ENCODE measurements around the gene NT5C1B. TPM values are rescaled to one million over a fixed set of nuclear protein-coding genes. Genes with fewer than 3 reads are reported as not detected.

Gene NT5C1B
- total and polyA plus RNA-seq, 2 donors from 2014 or later: not detected

DNA sequence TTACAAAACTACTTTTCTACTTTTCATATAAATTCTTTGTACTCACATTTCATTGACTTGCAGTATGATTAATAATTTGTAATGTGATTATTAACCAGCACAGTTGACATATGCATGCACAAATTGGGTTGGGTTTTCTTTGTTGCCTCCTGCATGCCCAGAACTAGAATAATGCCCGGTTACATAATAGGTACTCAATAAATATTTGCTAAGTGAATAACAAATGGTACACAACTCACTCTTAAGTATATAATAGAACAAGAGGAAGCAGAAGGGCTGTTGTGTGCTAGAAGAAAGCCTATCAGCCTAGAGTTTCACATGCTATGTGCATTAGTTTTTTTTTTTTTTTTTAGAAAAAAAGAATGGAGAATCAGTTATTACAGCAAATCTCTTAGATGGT is 38.2 kb downstream of the NT5C1B start:
- intact Hi-C loops (cut with DNase I): no loop called here

DNA sequence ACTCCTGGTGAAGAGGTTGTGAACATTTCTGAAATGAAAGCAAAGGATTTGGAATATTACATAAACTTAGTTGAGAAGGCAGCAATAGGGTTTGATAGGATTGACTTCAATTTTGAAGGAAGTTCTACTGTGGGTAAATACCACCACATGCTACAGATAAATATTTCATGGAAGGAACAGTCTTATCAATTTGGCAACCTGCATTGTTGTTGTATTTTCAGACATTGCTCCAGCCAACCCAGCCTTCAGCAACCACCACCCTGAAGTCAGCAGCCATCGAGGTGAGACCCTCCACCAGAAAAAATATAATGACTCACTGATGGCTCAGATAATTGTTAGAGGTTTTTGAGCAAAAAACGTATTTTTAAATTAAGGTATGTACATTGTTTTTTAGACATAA is 38.9 kb downstream of the NT5C1B start:
- intact Hi-C loops (cut with DNase I): no loop called here
- Histone ChIP-seq H3K36me3 (ENCODE audit: control insufficient read depth in 2 of 3, insufficient read depth in 3 of 3, low read length in 3 of 3) (peaks cover 0 to 4% (median 0%) of the 10 kb centered on the region in 3 donors), H3K9ac (ENCODE audit: low read length in 3 of 3) (no peak overlapping the region), H3K27me3 (ENCODE audit: control insufficient read depth, insufficient read depth, low read length) (no peaks in the 10 kb centered on the region), H3K4me3 (ENCODE audit: low read length in 3 of 3) (no peak overlapping the region), H3K9me3 (ENCODE audit: control insufficient read depth in 2 of 3, insufficient read depth in 1 of 3, low read length in 3 of 3) (no peaks in the 10 kb centered on the region), H3K27ac (ENCODE audit: low read depth in 2 of 2, low read length in 2 of 2) (no peak overlapping the region), H3K4me1 (ENCODE audit: control insufficient read depth in 2 of 3, insufficient read depth in 2 of 3, low read depth in 1 of 3, low read length in 3 of 3) (no peaks in the 10 kb centered on the region)
- DNase-seq (no peak), FAIRE-seq (no peak)
- TF ChIP-seq CTCF (IDR thresholded peaks at IDR 0.05; ENCODE audit: borderline replicate concordance, extremely low read depth, insufficient read depth): no peak

More for the DNA sequence above, 38.2 kb downstream of the NT5C1B start:
- Histone ChIP-seq H3K27me3 (ENCODE audit: control insufficient read depth, insufficient read depth, low read length) (no peaks in the 10 kb centered on the region), H3K9me3 (ENCODE audit: control insufficient read depth in 2 of 3, insufficient read depth in 1 of 3, low read length in 3 of 3) (no peaks in the 10 kb centered on the region), H3K4me3 (ENCODE audit: low read length in 3 of 3) (no peak overlapping the region), H3K4me1 (ENCODE audit: control insufficient read depth in 2 of 3, insufficient read depth in 2 of 3, low read depth in 1 of 3, low read length in 3 of 3) (no peaks in the 10 kb centered on the region), H3K36me3 (ENCODE audit: control insufficient read depth in 2 of 3, insufficient read depth in 3 of 3, low read length in 3 of 3) (peaks cover 0 to 7% (median 0%) of the 10 kb centered on the region in 3 donors), H3K27ac (ENCODE audit: low read depth in 2 of 2, low read length in 2 of 2) (no peak overlapping the region), H3K9ac (ENCODE audit: low read length in 3 of 3) (no peak overlapping the region)
- no peak for TF ChIP-seq CTCF (IDR thresholded peaks at IDR 0.05; ENCODE audit: borderline replicate concordance, extremely low read depth, insufficient read depth)
- DNase-seq (no peak), FAIRE-seq (no peak)

GRCh38 chr2:18549083-18549482 is 40.3 kb downstream of the NT5C1B start:
- H3K36me3 ChIP-seq (ENCODE audit: control insufficient read depth in 2 of 3, insufficient read depth in 3 of 3, low read length in 3 of 3): no peaks in the 10 kb centered on the region
- H3K4me3 ChIP-seq (ENCODE audit: low read length in 3 of 3): no peak overlapping the region
- no peak overlapping the region for H3K9ac ChIP-seq (ENCODE audit: low read length in 3 of 3)
- no peak overlapping the region for H3K27ac ChIP-seq (ENCODE audit: low read depth in 2 of 2, low read length in 2 of 2)
- intact Hi-C loops (cut with DNase I): no loop called here
- H3K27me3 ChIP-seq (ENCODE audit: control insufficient read depth, insufficient read depth, low read length): no peaks in the 10 kb centered on the region
- H3K9me3 ChIP-seq (ENCODE audit: control insufficient read depth in 2 of 3, insufficient read depth in 1 of 3, low read length in 3 of 3): no peaks in the 10 kb centered on the region
- TF ChIP-seq CTCF (IDR thresholded peaks at IDR 0.05; ENCODE audit: borderline replicate concordance, extremely low read depth, insufficient read depth): no peak
- DNase-seq: no peak
- no peaks in the 10 kb centered on the region for H3K4me1 ChIP-seq (ENCODE audit: control insufficient read depth in 2 of 3, insufficient read depth in 2 of 3, low read depth in 1 of 3, low read length in 3 of 3)
- no peak for FAIRE-seq

DNA sequence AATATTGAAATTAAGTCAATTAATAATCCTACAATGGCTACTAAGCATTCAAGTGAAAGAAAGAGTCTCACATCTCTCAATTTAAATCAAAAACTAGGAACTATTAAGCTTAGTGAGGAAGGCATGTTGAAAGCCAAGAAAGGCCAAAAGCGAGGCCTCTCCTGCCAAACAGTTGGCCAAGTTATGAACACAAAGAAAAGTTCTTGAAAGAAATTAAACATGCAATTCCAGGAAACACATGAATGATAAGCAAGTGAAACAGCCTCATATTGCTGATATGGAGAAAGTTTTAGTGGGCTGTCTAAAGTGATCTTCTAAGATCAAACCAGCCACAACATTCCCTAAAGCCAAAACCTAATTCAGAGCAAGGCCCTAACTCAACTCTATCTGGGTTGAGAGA is 40.7 kb downstream of the NT5C1B start:
- no peak overlapping the region for H3K27ac ChIP-seq (ENCODE audit: low read depth in 2 of 2, low read length in 2 of 2)
- H3K27me3 ChIP-seq (ENCODE audit: control insufficient read depth, insufficient read depth, low read length): no peaks in the 10 kb centered on the region
- intact Hi-C loops (cut with DNase I): no loop called here
- H3K4me3 ChIP-seq (ENCODE audit: low read length in 3 of 3): no peak overlapping the region
- no peak for FAIRE-seq
- H3K4me1 ChIP-seq (ENCODE audit: control insufficient read depth in 2 of 3, insufficient read depth in 2 of 3, low read depth in 1 of 3, low read length in 3 of 3): no peaks in the 10 kb centered on the region
- DNase-seq: no peak
- no peak for TF ChIP-seq CTCF (IDR thresholded peaks at IDR 0.05; ENCODE audit: borderline replicate concordance, extremely low read depth, insufficient read depth)
- H3K36me3 ChIP-seq (ENCODE audit: control insufficient read depth in 2 of 3, insufficient read depth in 3 of 3, low read length in 3 of 3): no peaks in the 10 kb centered on the region
- H3K9ac ChIP-seq (ENCODE audit: low read length in 3 of 3): no peak overlapping the region
- H3K9me3 ChIP-seq (ENCODE audit: control insufficient read depth in 2 of 3, insufficient read depth in 1 of 3, low read length in 3 of 3): no peaks in the 10 kb centered on the region

All from kidney (tissue), 14 donors.